ENCODE data around the gene MAP3K2. TPM values are rescaled to one million over a fixed set of nuclear protein-coding genes. Genes with fewer than 3 reads are reported as not detected.

MAP3K2 gene
- total RNA-seq, 1 donor from 2014 or later = 36.6 TPM

Small RNA genes within 50 kb of the gene (microRNA-seq; reads per million reads assigned to microRNA genes)
- not detected for gene MIR4783 (ENCODE audit: borderline number of aligned reads, borderline replicate concordance)

Small RNA genes within 50 kb of the gene (small RNA-seq; reads per million reads assigned to genes)
- not detected for gene MIR4783
- not detected for gene RNU6-1147P

Other genes starting within 250 kb of the MAP3K2 start
- 3.2 TPM for gene CYP27C1, start 167.7 kb downstream of the MAP3K2 start, total RNA-seq
- gene ERCC3, start 93.8 kb downstream of the MAP3K2 start, total RNA-seq = 68.3 TPM
- not detected for gene PROC, start 30.5 kb upstream of the MAP3K2 start, total RNA-seq
- 40.8 TPM for gene IWS1, start 138.5 kb upstream of the MAP3K2 start, total RNA-seq
- not detected for gene MYO7B, start 147.7 kb upstream of the MAP3K2 start, total RNA-seq